K562 (cell line): ENCODE measurements around the gene SLC4A11.

ENCODE experiments used
- ARID1B ChIP-seq: fragments of 450-650 bp; IDR thresholded peaks from 2 replicates; pipeline ENCODE4 v1.6.1; 2016; ENCODE audit warnings: antibody characterized with exemption, mild to moderate bottlenecking, inconsistent platforms
- CBX5 ChIP-seq: IDR thresholded peaks from 2 replicates; pipeline ENCODE4 v1.6.1; 2014; ENCODE audit warnings: low read depth, borderline replicate concordance
- CTCF ChIP-seq, 3 experiments: IDR thresholded peaks in 2 of 3; conservative IDR thresholded peaks in 1 of 3; 2 replicates each; pipeline ENCODE4 v1.5.1; 2011 to 2012; ENCODE audit warnings: low read length in 3 of 3, mild to moderate bottlenecking in 3 of 3, control low read depth in 2 of 3, improper control_type of control experiment in 1 of 3, inconsistent platforms in 1 of 3, low read depth in 1 of 3, mixed read lengths in 1 of 3, moderate library complexity in 1 of 3; ENCODE audit not compliant: insufficient read depth in 2 of 3
- EZH2 ChIP-seq: IDR thresholded peaks from 2 replicates; pipeline ENCODE4 v1.6.1; 2012; ENCODE audit warnings: low read depth, mild to moderate bottlenecking, inconsistent platforms, low read length, borderline replicate concordance
- JUNB ChIP-seq: fragments of 450-650 bp; formaldehyde crosslinking; conservative IDR thresholded peaks from 2 replicates; pipeline ENCODE4 v1.4.0; 2020; ENCODE audit warnings: mild to moderate bottlenecking
- RCOR1 ChIP-seq, 2 experiments: IDR thresholded peaks; 2 replicates each; pipeline ENCODE4 v1.6.1; 2012; ENCODE audit warnings: low read depth in 2 of 2, low read length in 2 of 2, borderline replicate concordance in 1 of 2, improper control_type of control experiment in 1 of 2
- REST ChIP-seq, 2 experiments: fragments of 450-650 bp; formaldehyde crosslinking in 1 of 2; IDR thresholded peaks; 2 replicates each; pipeline versions ENCODE4 v1.4.0 to v1.6.1; 2014 to 2020; ENCODE audit warnings: mild to moderate bottlenecking in 2 of 2, borderline replicate concordance in 1 of 2, low read depth in 1 of 2

- no peak for TF ChIP-seq ARID1B
- no peak for TF ChIP-seq CBX5
- no peak for TF ChIP-seq EZH2
- TF ChIP-seq RCOR1 (IDR thresholded peaks at IDR 0.05; ENCODE audit: borderline replicate concordance in 1 of 2, low read depth in 2 of 2, low read length in 2 of 2) = no peak
- TF ChIP-seq CTCF (IDR thresholded peaks at IDR 0.05 in 2 of 3, conservative IDR thresholded peaks at IDR 0.05 in 1 of 3; ENCODE audit: insufficient read depth in 2 of 3, low read depth in 1 of 3, low read length in 3 of 3) = no peak
- no peak for TF ChIP-seq JUNB
- TF ChIP-seq REST (IDR thresholded peaks at IDR 0.05; ENCODE audit: borderline replicate concordance) = no peak
- TF ChIP-seq REST (CRISPR knock-in tag; IDR thresholded peaks at IDR 0.05; ENCODE audit: low read depth) = no peak
Observed at GRCh38 chr20:3270051-3270450, 31.1 kb upstream of the SLC4A11 start.
